HS-5 (cell line): ENCODE results near the gene PRSS3.
"Not testable (repeated sequence)": the region's sequence is repeated elsewhere in the genome, so short reads cannot be mapped to it uniquely, and the experiment has no call there.

Source experiments
- DNase-seq: peaks from one replicate; pipeline ENCODE4 v3.0.0-alpha.2; 2012; ENCODE audit warnings: low read depth

The PRSS3 gene

GRCh38 chr9:33786681-33787080, 8.7 kb upstream of the PRSS3 start:
- no peak for DNase-seq

DNA sequence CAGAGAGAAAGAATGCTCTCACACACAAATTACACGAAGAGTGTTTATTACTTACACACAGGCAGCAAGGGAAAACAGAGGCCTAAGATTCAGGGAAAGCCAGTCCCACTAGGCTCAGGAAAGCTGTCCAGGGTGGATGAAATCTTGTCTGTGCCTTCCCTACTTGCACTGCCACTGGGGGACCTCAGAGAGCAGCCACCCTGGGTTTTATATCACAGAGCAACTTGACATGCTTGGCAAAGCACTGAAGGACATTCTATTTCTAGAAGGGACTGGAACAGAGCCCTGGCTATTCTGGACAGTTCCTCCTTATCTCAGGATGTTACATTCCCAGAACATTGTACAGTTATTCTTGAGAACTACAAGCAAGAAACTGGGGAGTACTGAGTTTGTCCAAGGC, 7.5 kb upstream of the PRSS3 start:
- DNase-seq, result no peak

DNA sequence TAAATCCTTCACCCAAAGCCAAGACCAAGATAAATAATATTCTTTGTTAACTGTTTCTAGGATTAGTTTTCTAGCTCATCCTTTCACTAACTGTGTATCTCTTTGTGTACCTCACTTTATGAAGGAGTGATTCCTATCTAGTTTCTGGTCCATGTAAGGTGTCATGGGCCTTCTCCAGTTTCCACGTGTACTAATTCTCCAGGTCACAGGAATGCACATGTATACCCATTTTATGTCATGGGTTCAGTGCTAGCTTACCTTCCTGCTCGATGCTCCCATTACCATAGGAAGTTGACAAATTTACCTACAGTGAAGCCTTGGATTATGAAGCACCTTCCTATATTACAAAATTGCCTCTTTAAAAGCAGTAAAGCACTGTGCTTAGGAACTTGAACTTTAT, 5.9 kb upstream of the PRSS3 start:
- not testable (repeated sequence) for DNase-seq

DNA sequence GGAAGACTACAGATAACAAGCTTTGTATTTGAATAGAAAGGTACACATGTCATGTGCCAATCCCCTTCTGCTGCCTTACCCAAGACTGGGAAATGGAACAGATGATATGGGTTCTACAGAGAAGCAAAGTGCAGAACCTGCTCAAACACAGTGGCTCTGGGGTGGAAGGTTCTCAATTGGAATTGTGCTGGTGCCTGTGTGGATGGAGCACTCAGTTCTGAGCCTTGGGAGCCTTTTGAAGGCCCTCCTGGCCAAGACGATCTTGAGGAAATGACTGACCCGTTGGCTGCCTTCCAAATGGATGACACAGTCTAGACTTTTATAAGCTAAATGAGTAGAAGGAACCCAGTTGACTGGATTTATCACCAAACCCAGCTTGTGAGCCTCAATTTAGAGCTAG, 4.2 kb upstream of the PRSS3 start:
- DNase-seq, result no peak

DNA sequence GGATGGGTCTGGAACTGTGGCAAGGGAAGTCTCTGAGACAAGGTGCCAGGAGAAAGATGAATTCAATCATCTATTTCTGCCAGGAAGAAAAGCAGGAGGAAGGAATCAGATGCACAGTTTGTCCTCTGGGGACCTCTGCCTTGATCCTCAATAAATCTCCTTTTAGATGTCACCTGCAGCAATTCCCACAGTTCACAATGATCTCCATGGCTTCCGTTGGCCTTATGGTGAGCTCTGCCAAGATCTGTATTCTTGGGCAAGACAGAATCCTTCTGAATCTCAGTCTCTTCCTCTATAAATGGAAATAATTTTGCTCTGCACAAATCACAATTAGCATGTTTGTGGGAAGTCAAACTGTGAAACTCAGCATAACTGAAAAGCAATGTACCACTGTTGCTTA, 1.9 kb upstream of the PRSS3 start:
- not testable (repeated sequence) for DNase-seq

DNA sequence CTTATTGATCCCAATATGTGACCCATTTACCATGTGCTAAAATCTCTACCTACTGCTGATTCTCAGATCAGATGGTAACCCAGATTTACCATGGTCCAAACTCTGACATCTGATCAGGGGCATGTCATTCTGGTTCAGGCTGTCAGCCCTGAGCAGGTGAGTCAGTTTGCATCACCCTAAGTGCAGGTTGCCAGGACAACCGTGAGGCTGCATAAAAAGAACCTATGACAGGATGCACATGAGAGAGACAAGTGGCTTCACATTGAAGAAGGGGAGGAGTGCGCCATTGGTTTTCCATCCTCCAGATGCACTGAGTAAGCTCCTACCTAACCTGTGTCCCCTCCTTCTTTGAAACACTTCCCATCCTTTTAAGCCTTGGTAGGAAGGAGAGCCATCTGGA, 801 bp upstream of the PRSS3 start:
- no peak for DNase-seq

GRCh38 chr9:33795819-33796218, 458 bp downstream of the PRSS3 start:
- DNase-seq, result no peak

DNA sequence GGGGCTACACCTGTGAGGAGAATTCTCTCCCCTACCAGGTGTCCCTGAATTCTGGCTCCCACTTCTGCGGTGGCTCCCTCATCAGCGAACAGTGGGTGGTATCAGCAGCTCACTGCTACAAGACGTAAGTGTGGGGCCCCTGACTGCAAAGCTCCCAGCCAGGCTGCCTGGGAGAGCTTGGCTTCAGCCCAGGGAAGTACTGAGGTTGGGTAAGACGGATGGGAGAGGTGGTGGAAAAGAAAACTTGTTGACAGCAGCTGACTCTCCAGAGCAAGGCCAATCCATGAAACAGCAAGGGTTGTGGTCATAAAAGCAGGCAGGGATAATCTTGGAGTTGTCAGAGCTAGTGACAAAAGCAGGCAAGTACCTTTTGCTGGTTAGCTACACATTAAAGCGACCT, 1.3 kb downstream of the PRSS3 start:
- DNase-seq, result not testable (repeated sequence)

DNA sequence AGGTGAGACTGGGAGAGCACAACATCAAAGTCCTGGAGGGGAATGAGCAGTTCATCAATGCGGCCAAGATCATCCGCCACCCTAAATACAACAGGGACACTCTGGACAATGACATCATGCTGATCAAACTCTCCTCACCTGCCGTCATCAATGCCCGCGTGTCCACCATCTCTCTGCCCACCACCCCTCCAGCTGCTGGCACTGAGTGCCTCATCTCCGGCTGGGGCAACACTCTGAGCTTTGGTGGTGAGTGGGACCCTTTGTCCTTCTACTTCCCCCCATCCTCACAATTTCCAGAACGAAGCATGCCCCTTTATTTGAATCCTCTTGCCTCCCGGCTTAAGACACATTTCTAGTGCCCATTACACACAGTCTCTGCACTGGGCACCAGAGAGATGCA, 2.5 kb downstream of the PRSS3 start:
- DNase-seq, result no peak

GRCh38 chr9:33798545-33798944, 3.2 kb downstream of the PRSS3 start:
- no peak for DNase-seq

DNA sequence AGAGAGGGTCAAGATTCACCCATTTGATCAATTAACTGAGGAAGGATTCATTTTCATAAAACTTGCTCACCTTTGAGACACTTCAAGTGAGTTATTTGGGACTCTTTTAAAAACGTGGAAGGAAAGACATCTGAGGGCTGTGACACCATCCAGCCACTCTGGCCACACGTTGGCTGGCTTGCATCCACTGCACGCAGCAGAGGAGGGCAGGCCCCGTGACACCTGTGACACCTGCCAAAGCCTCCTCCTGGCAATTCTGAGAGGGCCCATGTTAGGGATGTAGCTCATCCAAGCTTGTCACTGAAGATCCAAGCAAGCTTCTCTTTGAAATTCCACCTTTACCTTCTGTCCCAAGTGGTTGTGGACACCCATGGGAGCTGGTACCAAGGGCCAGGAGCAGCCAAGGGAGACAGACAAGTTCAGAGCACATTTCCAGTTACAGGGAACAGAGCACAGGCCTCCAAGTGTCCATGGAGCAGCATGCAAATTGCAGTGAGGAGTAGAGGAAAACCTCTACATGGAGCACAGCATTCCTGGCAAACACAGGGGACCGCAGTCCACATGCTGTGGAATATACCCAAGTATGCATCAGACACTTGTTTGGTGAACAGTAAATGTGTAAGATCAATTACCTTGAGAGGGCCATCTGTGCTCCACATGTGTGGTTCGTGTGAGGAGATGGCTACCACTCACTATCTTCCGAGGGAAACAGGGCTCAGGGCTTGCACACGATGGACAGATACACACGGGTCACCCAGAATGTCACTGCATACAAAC, 4.8 kb downstream of the PRSS3 start:
- no peak for DNase-seq

- DNase-seq, result no peak
Observed at GRCh38 chr9:33800886-33801285, 5.5 kb downstream of the PRSS3 start.

DNA sequence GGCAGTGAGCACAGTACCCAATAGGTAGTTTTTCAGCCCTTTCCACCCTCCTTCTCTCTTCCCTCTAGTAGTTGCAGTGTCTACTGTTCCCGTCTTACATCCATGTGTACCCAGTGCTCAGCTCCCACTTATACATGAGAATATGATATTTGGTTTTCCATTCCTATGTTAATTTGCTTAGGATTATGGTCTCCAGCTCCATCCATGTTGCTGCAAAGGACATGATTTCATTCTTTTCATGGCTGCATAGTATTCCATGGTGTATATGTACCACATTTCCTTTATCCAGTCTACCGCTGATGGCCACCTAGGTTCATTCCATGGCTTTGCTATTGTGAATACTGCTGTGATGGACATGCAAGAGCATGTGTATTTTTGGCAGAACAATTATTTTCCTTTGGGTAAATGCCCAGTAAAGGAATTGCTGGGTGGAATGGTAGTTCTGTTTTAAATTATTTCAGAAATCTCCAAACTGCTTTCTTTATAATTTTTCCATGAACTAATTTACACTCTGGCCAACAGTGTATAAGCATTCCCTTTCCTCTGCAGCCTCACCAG, 6.7 kb downstream of the PRSS3 start:
- DNase-seq, result not testable (repeated sequence)

GRCh38 chr9:33804196-33804595, 8.8 kb downstream of the PRSS3 start:
- not testable (repeated sequence) for DNase-seq

DNA sequence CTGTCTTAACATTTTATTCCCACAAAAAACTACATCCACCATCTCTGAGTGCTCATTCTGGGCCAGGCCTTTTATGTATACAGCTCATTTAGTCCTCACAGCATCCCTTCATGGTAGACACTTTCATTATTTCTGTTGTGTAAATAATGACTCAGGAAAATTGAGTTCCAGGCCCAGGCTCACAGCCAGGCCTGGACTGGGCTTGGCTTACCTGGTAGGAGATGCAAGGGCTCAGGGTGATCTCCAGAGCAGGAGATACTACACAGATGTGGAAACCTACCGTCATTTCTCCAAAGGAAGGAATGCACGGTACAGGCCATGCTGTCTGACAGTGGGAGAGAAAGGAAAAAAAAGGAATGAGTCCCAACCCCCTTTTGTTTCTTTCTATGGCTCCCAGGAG, 11.8 kb downstream of the PRSS3 start:
- DNase-seq, result not testable (repeated sequence)

DNA sequence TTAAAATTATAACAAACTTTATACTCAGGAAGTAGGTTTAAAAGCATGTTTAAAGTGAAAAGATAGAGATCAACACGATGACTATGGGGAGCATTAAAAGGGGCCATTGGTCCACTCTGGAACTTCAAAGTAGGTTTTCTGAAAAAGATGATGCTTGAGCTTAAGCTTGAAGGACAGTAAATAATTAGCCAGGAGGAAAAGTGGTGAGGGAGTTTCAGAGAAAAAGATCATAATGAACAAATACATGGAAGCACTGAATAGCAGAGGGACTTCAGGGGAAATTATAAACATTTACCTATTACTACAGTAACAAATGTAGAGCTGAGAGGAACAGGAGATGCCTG, 13.6 kb downstream of the PRSS3 start:
- not testable (repeated sequence) for DNase-seq

GRCh38 chr9:33809506-33809905, 14.1 kb downstream of the PRSS3 start:
- DNase-seq, result no peak

DNA sequence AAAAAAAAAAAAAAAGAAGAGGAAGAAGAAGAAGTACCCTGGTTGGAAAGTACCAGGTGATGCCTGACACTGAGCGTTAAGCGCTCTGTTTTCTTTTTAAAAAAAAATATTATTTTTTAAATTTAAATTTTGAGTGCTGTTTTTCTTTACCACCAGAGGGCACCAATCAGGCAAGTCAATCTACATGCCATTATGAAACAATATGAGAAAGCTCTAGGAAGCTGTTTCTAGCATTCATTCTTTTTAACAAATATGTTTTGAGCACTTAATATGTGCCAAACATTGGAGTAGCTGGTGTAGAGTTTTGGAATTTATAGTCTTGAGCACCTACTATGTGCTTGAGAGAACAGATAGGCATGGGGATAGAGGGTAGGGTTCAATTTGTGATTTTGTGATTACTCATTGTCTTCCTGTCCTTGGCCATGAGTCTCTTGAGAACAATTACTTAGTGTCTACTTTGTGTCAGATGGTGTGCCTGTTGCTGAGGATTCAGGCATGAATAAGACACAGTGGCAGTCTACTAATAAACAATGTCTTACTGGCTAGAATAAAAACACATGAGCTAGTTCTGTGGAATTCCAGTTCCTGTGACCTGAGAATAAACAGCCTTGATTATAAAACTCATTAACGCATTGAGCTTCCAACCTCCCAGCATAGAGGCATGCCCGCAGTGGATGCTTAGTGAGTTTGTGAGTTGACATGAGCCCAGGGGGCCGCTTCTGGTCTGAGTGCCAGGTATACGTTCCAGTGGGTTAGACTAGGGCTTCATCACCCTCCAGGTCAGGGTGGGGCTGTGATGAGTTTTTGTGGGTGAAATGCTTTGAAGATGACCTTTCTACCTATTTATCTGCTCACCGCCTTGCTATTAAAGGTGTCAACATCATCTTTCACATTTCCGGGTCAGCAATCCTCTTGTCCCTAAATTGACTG, 18.6 kb downstream of the PRSS3 start:
- peak; percentile 63 for DNase-seq

GRCh38 chr9:33815781-33816180, 20.4 kb downstream of the PRSS3 start:
- DNase-seq, result no peak

GRCh38 chr9:33816327-33817252, 21.2 kb downstream of the PRSS3 start, which contains the start of gene UBE2R2:
TSS of gene UBE2R2 (plus strand) at chr9:33817160. CDS start at chr9:33817758, 598 bp downstream.
- DNase-seq, result peak; percentile 76

DNA sequence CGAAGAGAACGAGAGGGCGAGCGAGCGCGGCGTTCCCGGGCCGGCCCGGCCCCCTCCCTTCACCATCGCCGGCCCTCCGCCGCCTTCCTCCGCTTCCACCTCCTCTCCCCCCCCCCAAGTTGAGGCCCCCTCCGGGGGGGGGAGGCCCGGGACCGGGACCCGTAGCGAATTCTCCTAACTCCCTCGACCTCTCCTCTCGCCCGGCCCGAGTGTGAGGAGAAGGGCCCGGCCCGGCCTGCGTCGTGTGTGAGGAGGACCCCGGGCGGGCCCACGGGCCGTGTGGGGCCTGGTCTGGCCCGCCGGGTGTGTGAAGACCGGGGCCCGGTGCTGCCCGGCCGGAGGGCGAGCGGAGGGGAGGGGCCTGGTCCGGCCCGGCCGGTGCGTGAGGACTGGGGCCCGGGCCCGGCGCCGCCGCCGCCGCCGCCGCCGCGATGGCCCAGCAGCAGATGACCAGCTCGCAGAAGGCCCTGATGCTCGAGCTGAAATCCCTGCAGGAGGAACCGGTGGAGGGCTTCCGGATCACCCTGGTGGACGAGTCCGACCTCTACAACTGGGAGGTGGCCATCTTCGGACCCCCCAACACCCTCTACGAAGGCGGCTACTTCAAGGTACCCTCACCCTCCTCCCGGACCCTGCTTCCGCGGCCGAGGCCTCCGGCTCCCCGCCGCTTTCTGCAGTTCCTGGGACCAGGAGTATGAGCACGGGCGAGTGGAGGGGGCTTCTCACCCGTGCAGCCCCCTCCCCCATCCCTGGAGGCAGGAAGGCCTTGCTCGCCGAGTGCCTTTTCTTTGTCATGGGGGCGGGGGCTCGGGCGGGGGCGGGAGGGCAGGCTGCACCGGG, 22.2 kb downstream of the PRSS3 start:
- DNase-seq, result peak; percentile 42
